K562 (cell line): ENCODE measurements around the gene KCNJ10. TPM values are rescaled to one million over a fixed set of nuclear protein-coding genes. Genes with fewer than 3 reads are reported as not detected.

Experiments
- FOXJ2 ChIP-seq: fragments of 200-800 bp; sonication (Bioruptor generic); IDR thresholded peaks from 2 replicates; pipeline ENCODE4 v1.6.1; 2016; ENCODE audit warnings: missing genetic modification characterization, missing compliant biosample characterization
- KLF16 ChIP-seq: IDR thresholded peaks from 2 replicates; pipeline ENCODE4 v1.6.1; 2016; ENCODE audit warnings: antibody characterized with exemption
- MBD1 ChIP-seq: fragments of 250-450 bp; sonication (Bioruptor Pico); IDR thresholded peaks from 2 replicates; pipeline ENCODE4 v1.8.0; 2022; ENCODE audit warnings: inconsistent platforms
- MEF2A ChIP-seq: IDR thresholded peaks from 2 replicates; pipeline ENCODE4 v1.6.1; 2011; ENCODE audit warnings: low read depth, mild to moderate bottlenecking, low read length, moderate library complexity; ENCODE audit not compliant: control insufficient read depth
- RAD21 ChIP-seq, 2 experiments: fragments of 250-450 bp in 1 of 2; fragments of 450-650 bp in 1 of 2; sonication (Bioruptor Pico) in 1 of 2; formaldehyde crosslinking in 1 of 2; IDR thresholded peaks in 1 of 2; conservative IDR thresholded peaks in 1 of 2; 2 replicates each; pipeline versions ENCODE4 v1.4.0 to v1.8.0; 2020 to 2022; ENCODE audit warnings: mild to moderate bottlenecking in 2 of 2, moderate library complexity in 1 of 2
- SMAD4 ChIP-seq: fragments of 250-450 bp; sonication (Bioruptor Pico); conservative IDR thresholded peaks from 2 replicates; pipeline ENCODE4 v1.8.0; 2021; ENCODE audit warnings: inconsistent platforms, mild to moderate bottlenecking, moderate library complexity
- ZNF316 ChIP-seq: fragments of 450-650 bp; IDR thresholded peaks from 2 replicates; pipeline ENCODE4 v1.6.1; 2016
- ZNF431 ChIP-seq: sonication (generic); formaldehyde crosslinking; IDR thresholded peaks from 2 replicates; pipeline ENCODE4 v1.8.0; 2022; ENCODE audit warnings: mild to moderate bottlenecking, missing genetic modification reagents
- polyA plus RNA-seq, 8 experiments: library from polyadenylated mRNA; depleted of rRNA in 4 of 8; stranded (reverse) in 5 of 8; unstranded in 3 of 8; fragments of >200 nt; fragmentation: Nextera tagmentation in 2 of 8; fragmentation: Illumina TruSeq in 1 of 8; extraction: Ambion mirVana in 2 of 8; extraction: Trizol in 1 of 8; gene quantifications; 2 replicates each; pipeline versions ENCODE4 v1.2.1 to v1.2.3, GENCODE V29; 2011 to 2014; ENCODE audit warnings: inconsistent platforms in 1 of 8, missing spikeins in 1 of 8
- total RNA-seq, 7 experiments: library from RNA; depleted of rRNA in 6 of 7; stranded (reverse); fragments of >200 nt in 6 of 7; fragmentation: Illumina TruSeq in 2 of 7; extraction: Trizol in 2 of 7; gene quantifications; 2 replicates each; pipeline versions ENCODE4 v1.2.1 to v1.2.3, GENCODE V29; 2011 to 2021; ENCODE audit warnings: low replicate concordance in 1 of 7
- TF ChIP-seq, protein P1 (sequence below), 2 experiments: fragments of 450-650 bp; formaldehyde crosslinking in 1 of 2; IDR thresholded peaks; 2 replicates each; pipeline versions ENCODE4 v1.4.0 to v1.6.1; 2014 to 2020; ENCODE audit warnings: mild to moderate bottlenecking in 2 of 2, borderline replicate concordance in 1 of 2, low read depth in 1 of 2
- TF ChIP-seq, protein P2 (sequence below): sonication (generic); formaldehyde crosslinking; IDR thresholded peaks from 2 replicates; pipeline ENCODE4 v1.8.1; 2023; ENCODE audit warnings: mild to moderate bottlenecking, missing genetic modification reagents
- TF ChIP-seq, protein P3 (sequence below), 2 experiments: IDR thresholded peaks; 2 replicates each; pipeline ENCODE4 v1.6.1; 2011; ENCODE audit warnings: borderline replicate concordance in 1 of 2, control low read depth in 1 of 2, low read depth in 1 of 2, low read length in 1 of 2, mild to moderate bottlenecking in 1 of 2, mixed read lengths in 1 of 2, moderate library complexity in 1 of 2; ENCODE audit not compliant: insufficient read depth in 1 of 2, insufficient read length in 1 of 2, poor library complexity in 1 of 2, severe bottlenecking in 1 of 2; ENCODE audit errors: extremely low read depth in 1 of 2

The KCNJ10 gene
- total and polyA plus RNA-seq, 9 of the 15 experiments (the other 6 are each of a cell fraction or from before 2014, with no cell fraction given) = 0.06 to 0.11 TPM; not detected in 7

GRCh38 chr1:160083968-160084770 lies 14.2 kb upstream of the KCNJ10 start (continued):
- TF ChIP-seq, protein P1, sequence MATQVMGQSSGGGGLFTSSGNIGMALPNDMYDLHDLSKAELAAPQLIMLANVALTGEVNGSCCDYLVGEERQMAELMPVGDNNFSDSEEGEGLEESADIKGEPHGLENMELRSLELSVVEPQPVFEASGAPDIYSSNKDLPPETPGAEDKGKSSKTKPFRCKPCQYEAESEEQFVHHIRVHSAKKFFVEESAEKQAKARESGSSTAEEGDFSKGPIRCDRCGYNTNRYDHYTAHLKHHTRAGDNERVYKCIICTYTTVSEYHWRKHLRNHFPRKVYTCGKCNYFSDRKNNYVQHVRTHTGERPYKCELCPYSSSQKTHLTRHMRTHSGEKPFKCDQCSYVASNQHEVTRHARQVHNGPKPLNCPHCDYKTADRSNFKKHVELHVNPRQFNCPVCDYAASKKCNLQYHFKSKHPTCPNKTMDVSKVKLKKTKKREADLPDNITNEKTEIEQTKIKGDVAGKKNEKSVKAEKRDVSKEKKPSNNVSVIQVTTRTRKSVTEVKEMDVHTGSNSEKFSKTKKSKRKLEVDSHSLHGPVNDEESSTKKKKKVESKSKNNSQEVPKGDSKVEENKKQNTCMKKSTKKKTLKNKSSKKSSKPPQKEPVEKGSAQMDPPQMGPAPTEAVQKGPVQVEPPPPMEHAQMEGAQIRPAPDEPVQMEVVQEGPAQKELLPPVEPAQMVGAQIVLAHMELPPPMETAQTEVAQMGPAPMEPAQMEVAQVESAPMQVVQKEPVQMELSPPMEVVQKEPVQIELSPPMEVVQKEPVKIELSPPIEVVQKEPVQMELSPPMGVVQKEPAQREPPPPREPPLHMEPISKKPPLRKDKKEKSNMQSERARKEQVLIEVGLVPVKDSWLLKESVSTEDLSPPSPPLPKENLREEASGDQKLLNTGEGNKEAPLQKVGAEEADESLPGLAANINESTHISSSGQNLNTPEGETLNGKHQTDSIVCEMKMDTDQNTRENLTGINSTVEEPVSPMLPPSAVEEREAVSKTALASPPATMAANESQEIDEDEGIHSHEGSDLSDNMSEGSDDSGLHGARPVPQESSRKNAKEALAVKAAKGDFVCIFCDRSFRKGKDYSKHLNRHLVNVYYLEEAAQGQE (IDR thresholded peaks at IDR 0.05; ENCODE audit: borderline replicate concordance) = peak; percentile 13; the same call in 1 of the 2 replicates
- TF ChIP-seq, protein P1 (CRISPR knock-in tag; IDR thresholded peaks at IDR 0.05; ENCODE audit: low read depth) = no peak
- TF ChIP-seq KLF16 (no peak), SMAD4 (CRISPR knock-in tag) (no peak), FOXJ2 (tag) (no peak), MEF2A (no peak), ZNF316 (no peak), MBD1 (CRISPR knock-in tag) (no peak), ZNF431 (CRISPR knock-in tag) (no peak), RAD21 (CRISPR knock-in tag; conservative IDR thresholded peaks at IDR 0.05 in 1 of 2, IDR thresholded peaks at IDR 0.05 in 1 of 2) (peak in 1 of 2 experiments; percentile 39; a peak in 2 of 4 replicates)
- TF ChIP-seq, protein P2, sequence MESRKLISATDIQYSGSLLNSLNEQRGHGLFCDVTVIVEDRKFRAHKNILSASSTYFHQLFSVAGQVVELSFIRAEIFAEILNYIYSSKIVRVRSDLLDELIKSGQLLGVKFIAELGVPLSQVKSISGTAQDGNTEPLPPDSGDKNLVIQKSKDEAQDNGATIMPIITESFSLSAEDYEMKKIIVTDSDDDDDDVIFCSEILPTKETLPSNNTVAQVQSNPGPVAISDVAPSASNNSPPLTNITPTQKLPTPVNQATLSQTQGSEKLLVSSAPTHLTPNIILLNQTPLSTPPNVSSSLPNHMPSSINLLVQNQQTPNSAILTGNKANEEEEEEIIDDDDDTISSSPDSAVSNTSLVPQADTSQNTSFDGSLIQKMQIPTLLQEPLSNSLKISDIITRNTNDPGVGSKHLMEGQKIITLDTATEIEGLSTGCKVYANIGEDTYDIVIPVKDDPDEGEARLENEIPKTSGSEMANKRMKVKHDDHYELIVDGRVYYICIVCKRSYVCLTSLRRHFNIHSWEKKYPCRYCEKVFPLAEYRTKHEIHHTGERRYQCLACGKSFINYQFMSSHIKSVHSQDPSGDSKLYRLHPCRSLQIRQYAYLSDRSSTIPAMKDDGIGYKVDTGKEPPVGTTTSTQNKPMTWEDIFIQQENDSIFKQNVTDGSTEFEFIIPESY (CRISPR knock-in tag) = peak; percentile 94
- TF ChIP-seq, protein P3, sequence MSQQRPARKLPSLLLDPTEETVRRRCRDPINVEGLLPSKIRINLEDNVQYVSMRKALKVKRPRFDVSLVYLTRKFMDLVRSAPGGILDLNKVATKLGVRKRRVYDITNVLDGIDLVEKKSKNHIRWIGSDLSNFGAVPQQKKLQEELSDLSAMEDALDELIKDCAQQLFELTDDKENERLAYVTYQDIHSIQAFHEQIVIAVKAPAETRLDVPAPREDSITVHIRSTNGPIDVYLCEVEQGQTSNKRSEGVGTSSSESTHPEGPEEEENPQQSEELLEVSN (IDR thresholded peaks at IDR 0.05; ENCODE audit: borderline replicate concordance in 1 of 2, extremely low read depth in 1 of 2, insufficient read depth in 1 of 2, insufficient read length in 1 of 2, low read depth in 1 of 2, low read length in 1 of 2, poor library complexity in 1 of 2, severe bottlenecking in 1 of 2) = peak in 1 of 2 experiments; percentile 62
